ENCODE results near the gene MRPL34. TPM values are rescaled to one million over a fixed set of nuclear protein-coding genes. Genes with fewer than 3 reads are reported as not detected.

MRPL34 gene
- total RNA-seq, 1 experiment from 2014 or later: 191 TPM

- no peak for DNase-seq
- Histone ChIP-seq H3K27me3 (ENCODE audit: low read length) (no peaks in the 10 kb centered on the region), H3K4me3 (ENCODE audit: low read length) (no peak overlapping the region), H3K27ac (ENCODE audit: low read length) (no peak overlapping the region), H3K9me3 (ENCODE audit: low read length) (no peaks in the 10 kb centered on the region), H3K9ac (ENCODE audit: low read length) (no peak overlapping the region), H3K79me2 (ENCODE audit: low read length) (peaks cover 1% of the 10 kb centered on the region; the same call in 1 of the 2 replicates), H3K9me2 (replicated peaks; ENCODE audit: low read length) (no peaks in the 10 kb centered on the region), H3K36me3 (ENCODE audit: low read depth, low read length) (peaks cover 17% of the 10 kb centered on the region), H3K4me2 (ENCODE audit: low read length) (no peak overlapping the region), H4K20me1 (ENCODE audit: low read length) (no peaks in the 10 kb centered on the region), H2AFZ (ENCODE audit: low read length) (no peak overlapping the region), H3K4me1 (ENCODE audit: insufficient read depth, low read length) (no peaks in the 10 kb centered on the region), H3F3A (ENCODE audit: low read length, unreplicated experiment) (no peaks in the 10 kb centered on the region)
- CTCF ChIA-PET: no interaction called here
- POLR2A ChIA-PET (ENCODE audit: unreplicated experiment): no interaction called here
- ATAC-seq: no peak
- BruUV-seq (replicated peaks): no TSS peak
- intact Hi-C loops (cut with micrococcal nuclease): no loop called here
- TF ChIP-seq, protein P1, sequence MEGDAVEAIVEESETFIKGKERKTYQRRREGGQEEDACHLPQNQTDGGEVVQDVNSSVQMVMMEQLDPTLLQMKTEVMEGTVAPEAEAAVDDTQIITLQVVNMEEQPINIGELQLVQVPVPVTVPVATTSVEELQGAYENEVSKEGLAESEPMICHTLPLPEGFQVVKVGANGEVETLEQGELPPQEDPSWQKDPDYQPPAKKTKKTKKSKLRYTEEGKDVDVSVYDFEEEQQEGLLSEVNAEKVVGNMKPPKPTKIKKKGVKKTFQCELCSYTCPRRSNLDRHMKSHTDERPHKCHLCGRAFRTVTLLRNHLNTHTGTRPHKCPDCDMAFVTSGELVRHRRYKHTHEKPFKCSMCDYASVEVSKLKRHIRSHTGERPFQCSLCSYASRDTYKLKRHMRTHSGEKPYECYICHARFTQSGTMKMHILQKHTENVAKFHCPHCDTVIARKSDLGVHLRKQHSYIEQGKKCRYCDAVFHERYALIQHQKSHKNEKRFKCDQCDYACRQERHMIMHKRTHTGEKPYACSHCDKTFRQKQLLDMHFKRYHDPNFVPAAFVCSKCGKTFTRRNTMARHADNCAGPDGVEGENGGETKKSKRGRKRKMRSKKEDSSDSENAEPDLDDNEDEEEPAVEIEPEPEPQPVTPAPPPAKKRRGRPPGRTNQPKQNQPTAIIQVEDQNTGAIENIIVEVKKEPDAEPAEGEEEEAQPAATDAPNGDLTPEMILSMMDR (conservative IDR thresholded peaks at IDR 0.05; ENCODE audit: low read depth, low read length): no peak
- TF ChIP-seq EZH2phosphoT487 (IDR thresholded peaks at IDR 0.05; ENCODE audit: borderline replicate concordance, low read length) (no peak), EZH2 (IDR thresholded peaks at IDR 0.05; ENCODE audit: low read length, unreplicated experiment) (no peak)
These were observed 18.3 kb downstream of the MRPL34 start for GRCh38 chr19:17323964-17324332.

- Histone ChIP-seq H3K9ac (ENCODE audit: low read length) (no peak overlapping the region), H3K4me3 (ENCODE audit: low read length) (no peak overlapping the region), H3K4me2 (ENCODE audit: low read length) (no peak overlapping the region), H3K79me2 (ENCODE audit: low read length) (no peaks in the 10 kb centered on the region), H4K20me1 (ENCODE audit: low read length) (no peaks in the 10 kb centered on the region), H3F3A (ENCODE audit: low read length, unreplicated experiment) (no peaks in the 10 kb centered on the region), H3K4me1 (ENCODE audit: insufficient read depth, low read length) (no peaks in the 10 kb centered on the region), H3K9me3 (ENCODE audit: low read length) (no peaks in the 10 kb centered on the region), H3K27ac (ENCODE audit: low read length) (no peak overlapping the region), H3K27me3 (ENCODE audit: low read length) (no peaks in the 10 kb centered on the region), H2AFZ (ENCODE audit: low read length) (no peak overlapping the region), H3K36me3 (ENCODE audit: low read depth, low read length) (peaks cover 12% of the 10 kb centered on the region), H3K9me2 (replicated peaks; ENCODE audit: low read length) (no peaks in the 10 kb centered on the region)
- TF ChIP-seq, protein P1 (conservative IDR thresholded peaks at IDR 0.05; ENCODE audit: low read depth, low read length): no peak
- TF ChIP-seq EZH2phosphoT487 (IDR thresholded peaks at IDR 0.05; ENCODE audit: borderline replicate concordance, low read length): no peak
- ATAC-seq (no peak), DNase-seq (no peak)
- BruUV-seq (replicated peaks): TSS peak; percentile 29
- ChIA-PET CTCF (no interaction called here), POLR2A (ENCODE audit: unreplicated experiment) (no interaction called here)
- intact Hi-C loops (cut with micrococcal nuclease): no loop called here
These were observed 18.9 kb downstream of the MRPL34 start for GRCh38 chr19:17324357-17325114.

GRCh38 chr19:17325133-17325532, 19.5 kb downstream of the MRPL34 start:
- Histone ChIP-seq H3K27ac (ENCODE audit: low read length) (no peak overlapping the region), H3K79me2 (ENCODE audit: low read length) (no peaks in the 10 kb centered on the region), H3K4me2 (ENCODE audit: low read length) (no peak overlapping the region), H3K9ac (ENCODE audit: low read length) (no peak overlapping the region), H3K9me2 (replicated peaks; ENCODE audit: low read length) (no peaks in the 10 kb centered on the region), H3K4me3 (ENCODE audit: low read length) (no peak overlapping the region), H3K9me3 (ENCODE audit: low read length) (no peaks in the 10 kb centered on the region), H4K20me1 (ENCODE audit: low read length) (no peaks in the 10 kb centered on the region), H2AFZ (ENCODE audit: low read length) (no peak overlapping the region), H3K36me3 (ENCODE audit: low read depth, low read length) (peaks cover 6% of the 10 kb centered on the region), H3K4me1 (ENCODE audit: insufficient read depth, low read length) (no peaks in the 10 kb centered on the region), H3K27me3 (ENCODE audit: low read length) (no peaks in the 10 kb centered on the region), H3F3A (ENCODE audit: low read length, unreplicated experiment) (no peaks in the 10 kb centered on the region)
- intact Hi-C loops (cut with micrococcal nuclease): no loop called here
- ChIA-PET POLR2A (ENCODE audit: unreplicated experiment) (no interaction called here), CTCF (no interaction called here)
- DNase-seq: no peak
- TF ChIP-seq EZH2 (IDR thresholded peaks at IDR 0.05; ENCODE audit: low read length, unreplicated experiment): no peak
- TF ChIP-seq, protein P1 (conservative IDR thresholded peaks at IDR 0.05; ENCODE audit: low read depth, low read length): no peak
- no peak for TF ChIP-seq EZH2phosphoT487 (IDR thresholded peaks at IDR 0.05; ENCODE audit: borderline replicate concordance, low read length)
- BruUV-seq (replicated peaks): no TSS peak
- no peak for ATAC-seq
